ENCODE data around the gene MRPS14. TPM values are rescaled to one million over a fixed set of nuclear protein-coding genes. Genes with fewer than 3 reads are reported as not detected.

Gene MRPS14
- total RNA-seq, 4 donors from 2014 or later, result 17.9 to 31.1 (median 26.1) TPM

DNA sequence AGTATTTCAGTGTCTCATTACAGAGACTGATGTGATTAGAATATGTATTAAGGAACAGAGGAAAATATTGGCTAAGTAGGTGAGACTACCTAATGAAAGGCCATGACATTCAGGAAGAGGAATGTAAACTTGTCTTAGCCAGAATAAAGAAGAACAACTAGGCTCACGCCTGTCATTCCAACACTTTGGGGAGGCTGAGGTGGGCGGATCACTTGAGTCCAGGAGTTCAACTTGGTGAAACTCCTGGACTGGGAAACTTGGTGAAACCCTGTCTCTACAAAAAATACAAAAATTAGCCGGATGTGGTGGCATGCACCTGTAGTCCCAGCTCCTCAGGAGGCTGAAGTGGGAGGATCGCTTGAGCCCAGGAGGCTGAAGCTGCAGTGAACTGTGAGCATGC, 38.3 kb downstream of the MRPS14 start:
- Histone ChIP-seq H3K27ac (replicated peaks in 1 of 4) (no peak overlapping the region), H3K9me3 (no peaks in the 10 kb centered on the region), H3K4me1 (no peaks in the 10 kb centered on the region), H3K27me3 (no peaks in the 10 kb centered on the region), H3K36me3 (peaks cover 0 to 14% (median 7%) of the 10 kb centered on the region in 4 donors), H3K4me3 (no peak overlapping the region)
- TF ChIP-seq POLR2A (IDR thresholded peaks at IDR 0.05; ENCODE audit: low read depth) (no peak), EP300 (IDR thresholded peaks at IDR 0.05) (no peak), POLR2AphosphoS5 (IDR thresholded peaks at IDR 0.05) (no peak)
- TF ChIP-seq, protein P1, sequence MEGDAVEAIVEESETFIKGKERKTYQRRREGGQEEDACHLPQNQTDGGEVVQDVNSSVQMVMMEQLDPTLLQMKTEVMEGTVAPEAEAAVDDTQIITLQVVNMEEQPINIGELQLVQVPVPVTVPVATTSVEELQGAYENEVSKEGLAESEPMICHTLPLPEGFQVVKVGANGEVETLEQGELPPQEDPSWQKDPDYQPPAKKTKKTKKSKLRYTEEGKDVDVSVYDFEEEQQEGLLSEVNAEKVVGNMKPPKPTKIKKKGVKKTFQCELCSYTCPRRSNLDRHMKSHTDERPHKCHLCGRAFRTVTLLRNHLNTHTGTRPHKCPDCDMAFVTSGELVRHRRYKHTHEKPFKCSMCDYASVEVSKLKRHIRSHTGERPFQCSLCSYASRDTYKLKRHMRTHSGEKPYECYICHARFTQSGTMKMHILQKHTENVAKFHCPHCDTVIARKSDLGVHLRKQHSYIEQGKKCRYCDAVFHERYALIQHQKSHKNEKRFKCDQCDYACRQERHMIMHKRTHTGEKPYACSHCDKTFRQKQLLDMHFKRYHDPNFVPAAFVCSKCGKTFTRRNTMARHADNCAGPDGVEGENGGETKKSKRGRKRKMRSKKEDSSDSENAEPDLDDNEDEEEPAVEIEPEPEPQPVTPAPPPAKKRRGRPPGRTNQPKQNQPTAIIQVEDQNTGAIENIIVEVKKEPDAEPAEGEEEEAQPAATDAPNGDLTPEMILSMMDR (IDR thresholded peaks at IDR 0.05), result no peak
- intact Hi-C loops (cut with DNase I), result loop anchor here (5.0 to 10.0 kb wide), 2 partner anchors 100 to 213 kb away; no protein-coding TSS in a partner anchor
- WGBS, result 95% methylated on average over 4 of the region's 4 CpGs
- no peak for DNase-seq (ENCODE audit: extremely low spot score)

DNA sequence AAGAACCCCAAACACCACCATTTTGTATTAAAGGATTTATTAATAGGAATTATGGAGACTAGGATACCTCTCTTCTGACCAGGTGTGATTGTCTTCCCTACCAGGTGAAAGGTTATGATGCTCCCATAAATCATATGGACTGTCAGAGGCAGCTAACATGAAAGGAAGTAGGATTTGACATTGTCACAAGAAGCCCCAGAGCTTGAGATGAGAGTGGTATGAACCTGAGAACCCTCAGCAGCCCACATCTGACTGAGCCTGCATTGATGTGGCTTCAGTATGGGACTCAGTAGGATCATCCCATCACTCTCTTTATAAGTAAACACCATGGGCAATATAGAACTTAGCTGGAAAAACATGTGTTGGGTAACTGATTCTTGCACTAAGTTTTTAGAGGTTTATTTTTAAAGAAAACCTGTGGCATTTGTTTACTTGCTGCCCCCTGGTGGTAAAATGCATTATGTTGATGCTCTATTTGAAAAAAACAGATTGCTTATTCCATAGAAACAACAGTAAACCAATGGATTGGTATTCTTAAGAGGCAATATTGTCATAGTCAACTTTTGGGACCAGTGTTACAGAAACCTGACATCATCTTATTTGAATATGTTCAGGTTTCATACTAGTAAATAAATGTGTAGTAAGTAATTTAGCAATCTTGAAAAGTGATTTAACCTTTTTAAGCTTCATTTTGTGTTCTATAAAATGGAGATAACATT, 40.1 kb downstream of the MRPS14 start:
- H3K27me3 ChIP-seq, result no peaks in the 10 kb centered on the region
- H3K4me1 ChIP-seq, result no peaks in the 10 kb centered on the region
- TF ChIP-seq POLR2A (IDR thresholded peaks at IDR 0.05; ENCODE audit: low read depth), result no peak
- no peak for TF ChIP-seq EP300 (IDR thresholded peaks at IDR 0.05)
- TF ChIP-seq, protein P1 (IDR thresholded peaks at IDR 0.05), result peak; percentile 49 to 64 (median 52)
- TF ChIP-seq POLR2AphosphoS5 (IDR thresholded peaks at IDR 0.05), result no peak
- peaks cover 5 to 26% (median 18%) of the 10 kb centered on the region in 4 donors for H3K36me3 ChIP-seq
- no peak overlapping the region for H3K4me3 ChIP-seq
- no peak overlapping the region for H3K27ac ChIP-seq (replicated peaks in 1 of 4)
- intact Hi-C loops (cut with DNase I), result loop anchor here (5.0 to 10.0 kb wide), 2 partner anchors 98 to 211 kb away; no protein-coding TSS in a partner anchor
- no peaks in the 10 kb centered on the region for H3K9me3 ChIP-seq
- no peak for DNase-seq (ENCODE audit: extremely low spot score)

DNA sequence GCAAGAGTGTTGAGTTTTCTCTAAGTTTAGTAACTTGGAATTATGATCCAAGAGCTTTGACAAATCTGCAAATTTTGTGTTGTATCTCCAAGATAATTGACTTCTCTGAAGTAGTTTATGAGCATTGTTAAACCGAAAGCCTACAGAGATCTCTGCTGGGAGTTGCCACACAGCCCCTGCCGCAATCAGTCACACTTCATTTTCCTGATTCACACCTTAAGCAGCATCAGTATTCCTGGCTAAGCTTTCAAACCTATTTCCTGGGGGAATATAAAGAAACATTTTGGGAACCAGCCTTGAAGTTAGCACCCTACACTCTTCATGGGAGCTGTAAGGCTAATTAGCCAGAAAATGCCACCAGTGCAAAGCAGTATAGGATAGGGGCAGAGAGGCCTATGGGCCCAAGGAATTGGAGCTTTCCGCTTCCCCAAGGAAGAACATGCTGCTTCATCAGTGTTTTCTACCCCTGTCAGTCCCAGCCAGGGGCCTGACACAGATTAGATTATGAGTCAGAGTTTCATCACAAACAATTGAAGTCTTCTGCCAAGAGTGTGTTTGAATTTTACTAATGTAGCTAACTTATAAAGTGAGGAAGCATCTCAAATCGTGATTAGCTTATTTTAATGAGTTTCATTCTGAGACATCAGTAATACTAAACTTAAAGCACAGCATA, 46.7 kb downstream of the MRPS14 start:
- Histone ChIP-seq H3K27me3 (no peaks in the 10 kb centered on the region), H3K9me3 (no peaks in the 10 kb centered on the region), H3K36me3 (peaks cover 0 to 19% (median 14%) of the 10 kb centered on the region in 4 donors), H3K27ac (replicated peaks in 1 of 4) (peak overlapping the region in 2 of 4 donors; percentile 31 to 38), H3K4me3 (no peak overlapping the region), H3K4me1 (peaks cover 0 to 28% (median 22%) of the 10 kb centered on the region in 4 donors)
- 72% methylated on average over 4 of the region's 4 CpGs for WGBS
- intact Hi-C loops (cut with DNase I), result no loop called here
- DNase-seq (ENCODE audit: extremely low spot score), result no peak
- TF ChIP-seq, protein P1 (IDR thresholded peaks at IDR 0.05), result no peak
- TF ChIP-seq POLR2AphosphoS5 (IDR thresholded peaks at IDR 0.05) (no peak), POLR2A (IDR thresholded peaks at IDR 0.05; ENCODE audit: low read depth) (no peak)

DNA sequence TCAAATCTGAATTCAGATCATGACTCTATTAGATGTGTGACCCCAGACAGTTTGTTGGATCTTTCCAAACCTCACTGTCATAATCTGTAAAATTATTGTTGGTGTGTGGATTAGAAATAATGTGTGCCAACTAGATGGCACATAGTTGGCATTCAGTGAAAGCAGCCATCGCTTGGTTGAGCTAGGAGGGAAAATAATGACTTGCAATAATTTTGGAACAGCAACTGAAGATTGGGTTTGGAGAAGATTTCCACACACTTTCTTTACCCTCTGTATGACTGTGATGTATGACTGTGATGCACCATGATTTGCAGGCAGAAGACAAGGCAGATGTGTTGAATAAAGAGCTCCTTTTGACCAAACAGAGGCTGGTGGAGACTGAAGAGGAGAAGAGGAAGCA, 47.5 kb downstream of the MRPS14 start:
- 75% methylated on average over 1 of the region's 1 CpG for WGBS
- no peak overlapping the region for H3K4me3 ChIP-seq
- intact Hi-C loops (cut with DNase I), result no loop called here
- no peaks in the 10 kb centered on the region for H3K9me3 ChIP-seq
- H3K27ac ChIP-seq (replicated peaks in 1 of 4), result peak overlapping the region in 3 of 4 donors; percentile 1 to 15 (median 9)
- no peak for TF ChIP-seq POLR2AphosphoS5 (IDR thresholded peaks at IDR 0.05)
- TF ChIP-seq, protein P1 (IDR thresholded peaks at IDR 0.05), result no peak
- TF ChIP-seq EP300 (IDR thresholded peaks at IDR 0.05), result no peak
- TF ChIP-seq POLR2A (IDR thresholded peaks at IDR 0.05; ENCODE audit: low read depth), result no peak
- H3K36me3 ChIP-seq, result peaks cover 0 to 19% (median 14%) of the 10 kb centered on the region in 4 donors
- no peaks in the 10 kb centered on the region for H3K27me3 ChIP-seq
- DNase-seq (ENCODE audit: extremely low spot score), result no peak
- H3K4me1 ChIP-seq, result peaks cover 0 to 28% (median 22%) of the 10 kb centered on the region in 4 donors

Data from esophagus muscularis mucosa (tissue), 4 donors.